Osteocyte (in vitro differentiated cells): ENCODE measurements around the gene CHST12. TPM values are rescaled to one million over a fixed set of nuclear protein-coding genes. Genes with fewer than 3 reads are reported as not detected.
"Not testable (repeated sequence)": the region's sequence is repeated elsewhere in the genome, so short reads cannot be mapped to it uniquely, and the experiment has no call there.

ENCODE experiments used
- DNase-seq: peaks from one replicate; pipeline ENCODE4 v3.0.0; 2021; ENCODE audit warnings: mixed read lengths; ENCODE audit not compliant: unreplicated experiment; ENCODE audit errors: extremely low spot score
- H3K27ac Mint-ChIP-seq: one replicate; pipeline ENCODE4 v1.8.0; 2021; ENCODE audit warnings: mild to moderate bottlenecking, mixed read lengths; ENCODE audit not compliant: unreplicated experiment
- H3K27me3 Mint-ChIP-seq: one replicate; pipeline ENCODE4 v1.8.0; 2021; ENCODE audit warnings: mixed read lengths; ENCODE audit not compliant: unreplicated experiment
- H3K36me3 Mint-ChIP-seq: one replicate; pipeline ENCODE4 v1.8.0; 2021; ENCODE audit warnings: mixed read lengths; ENCODE audit not compliant: unreplicated experiment
- H3K4me1 Mint-ChIP-seq: one replicate; pipeline ENCODE4 v1.8.0; 2021; ENCODE audit warnings: mixed read lengths; ENCODE audit not compliant: unreplicated experiment
- H3K4me3 Mint-ChIP-seq: one replicate; pipeline ENCODE4 v1.8.0; 2021; ENCODE audit warnings: mild to moderate bottlenecking, moderate library complexity, mixed read lengths; ENCODE audit not compliant: unreplicated experiment
- H3K9me3 Mint-ChIP-seq: one replicate; pipeline ENCODE4 v1.8.0; 2021; ENCODE audit warnings: mixed read lengths; ENCODE audit not compliant: unreplicated experiment
- CTCF ChIP-seq: fragments of 200-600 bp; sonication (generic); IDR thresholded peaks from 2 replicates; pipeline ENCODE4 v1.5.0; 2021; ENCODE audit warnings: antibody characterized with exemption, mild to moderate bottlenecking, moderate library complexity
- total RNA-seq: library from RNA; stranded (reverse); gene quantifications from 2 replicates; pipeline ENCODE4 v1.2.1, GENCODE V29; 2021

Gene CHST12
- total RNA-seq, 1 donor from 2014 or later, result 30.2 TPM

GRCh38 chr7:2388637-2388954 is 14.8 kb upstream of the CHST12 start:
- Mint-ChIP-seq H3K9me3 (no peaks in the 10 kb centered on the region), H3K4me3 (no peak overlapping the region), H3K4me1 (peaks cover 14% of the 10 kb centered on the region), H3K27me3 (no peaks in the 10 kb centered on the region), H3K27ac (no peak overlapping the region), H3K36me3 (peaks cover 2% of the 10 kb centered on the region)
- no peak for TF ChIP-seq CTCF
- DNase-seq, result no peak

- peaks cover 14% of the 10 kb centered on the region for H3K4me1 Mint-ChIP-seq
- not testable (repeated sequence) for H3K9me3 Mint-ChIP-seq, H3K27ac Mint-ChIP-seq, DNase-seq, H3K4me3 Mint-ChIP-seq, H3K27me3 Mint-ChIP-seq, H3K36me3 Mint-ChIP-seq
Observed at GRCh38 chr7:2390020-2390816, 13.2 kb upstream of the CHST12 start.

- Mint-ChIP-seq H3K36me3 (no peaks in the 10 kb centered on the region), H3K27ac (no peak overlapping the region), H3K9me3 (no peaks in the 10 kb centered on the region), H3K4me3 (no peak overlapping the region), H3K27me3 (peaks cover 2% of the 10 kb centered on the region), H3K4me1 (peaks cover 12% of the 10 kb centered on the region)
- no peak for TF ChIP-seq CTCF
- DNase-seq, result no peak
Observed at GRCh38 chr7:2393706-2394105, 9.7 kb upstream of the CHST12 start.

GRCh38 chr7:2394566-2395082 is 8.8 kb upstream of the CHST12 start:
- Mint-ChIP-seq H3K9me3 (no peaks in the 10 kb centered on the region), H3K27ac (no peak overlapping the region), H3K36me3 (no peaks in the 10 kb centered on the region), H3K4me1 (peaks cover 13% of the 10 kb centered on the region), H3K27me3 (peaks cover 2% of the 10 kb centered on the region), H3K4me3 (no peak overlapping the region)
- no peak for TF ChIP-seq CTCF
- no peak for DNase-seq

- no peaks in the 10 kb centered on the region for H3K9me3 Mint-ChIP-seq
- H3K4me1 Mint-ChIP-seq, result peaks cover 18% of the 10 kb centered on the region
- no peaks in the 10 kb centered on the region for H3K36me3 Mint-ChIP-seq
- no peak for DNase-seq
- no peak overlapping the region for H3K4me3 Mint-ChIP-seq
- H3K27me3 Mint-ChIP-seq, result peaks cover 2% of the 10 kb centered on the region
- TF ChIP-seq CTCF, result no peak
- no peak overlapping the region for H3K27ac Mint-ChIP-seq
Observed at GRCh38 chr7:2398506-2398905, 4.9 kb upstream of the CHST12 start.
